Osteocyte (in vitro differentiated cells): ENCODE results near the gene ZFR. TPM values are rescaled to one million over a fixed set of nuclear protein-coding genes. Genes with fewer than 3 reads are reported as not detected.

Experiments
- DNase-seq: peaks from one replicate; pipeline ENCODE4 v3.0.0; 2021; ENCODE audit warnings: mixed read lengths; ENCODE audit not compliant: unreplicated experiment; ENCODE audit errors: extremely low spot score
- H3K27ac Mint-ChIP-seq: one replicate; pipeline ENCODE4 v1.8.0; 2021; ENCODE audit warnings: mild to moderate bottlenecking, mixed read lengths; ENCODE audit not compliant: unreplicated experiment
- H3K27me3 Mint-ChIP-seq: one replicate; pipeline ENCODE4 v1.8.0; 2021; ENCODE audit warnings: mixed read lengths; ENCODE audit not compliant: unreplicated experiment
- H3K36me3 Mint-ChIP-seq: one replicate; pipeline ENCODE4 v1.8.0; 2021; ENCODE audit warnings: mixed read lengths; ENCODE audit not compliant: unreplicated experiment
- H3K4me1 Mint-ChIP-seq: one replicate; pipeline ENCODE4 v1.8.0; 2021; ENCODE audit warnings: mixed read lengths; ENCODE audit not compliant: unreplicated experiment
- H3K4me3 Mint-ChIP-seq: one replicate; pipeline ENCODE4 v1.8.0; 2021; ENCODE audit warnings: mild to moderate bottlenecking, moderate library complexity, mixed read lengths; ENCODE audit not compliant: unreplicated experiment
- H3K9me3 Mint-ChIP-seq: one replicate; pipeline ENCODE4 v1.8.0; 2021; ENCODE audit warnings: mixed read lengths; ENCODE audit not compliant: unreplicated experiment
- total RNA-seq: library from RNA; stranded (reverse); gene quantifications from 2 replicates; pipeline ENCODE4 v1.2.1, GENCODE V29; 2021
- TF ChIP-seq, protein P1 (sequence below): fragments of 200-600 bp; sonication (generic); IDR thresholded peaks from 2 replicates; pipeline ENCODE4 v1.5.0; 2021; ENCODE audit warnings: antibody characterized with exemption, mild to moderate bottlenecking, moderate library complexity

The ZFR gene
- total RNA-seq, 1 donor from 2014 or later: 87.1 TPM

DNA sequence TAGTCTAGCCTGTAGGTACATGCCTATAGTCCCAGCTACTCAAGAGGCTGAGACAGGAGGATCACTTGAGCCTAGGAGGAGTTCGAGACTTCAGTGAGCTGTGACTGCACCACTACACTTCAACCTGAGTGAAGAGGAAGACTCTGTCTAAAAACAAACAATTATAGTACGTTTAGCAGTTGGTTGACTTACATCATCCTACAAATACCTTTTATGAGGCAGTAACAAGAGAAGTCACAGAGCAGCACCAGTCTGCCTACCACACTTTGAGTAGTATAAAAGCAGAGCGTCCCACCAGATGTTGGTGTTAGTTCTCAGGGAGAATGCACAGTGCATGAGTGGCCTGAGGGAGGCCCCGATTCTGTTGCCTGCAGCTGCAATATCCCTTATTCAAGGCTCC lies 16.1 kb downstream of the ZFR start:
- peaks cover 40% of the 10 kb centered on the region for H3K36me3 Mint-ChIP-seq
- TF ChIP-seq, protein P1, sequence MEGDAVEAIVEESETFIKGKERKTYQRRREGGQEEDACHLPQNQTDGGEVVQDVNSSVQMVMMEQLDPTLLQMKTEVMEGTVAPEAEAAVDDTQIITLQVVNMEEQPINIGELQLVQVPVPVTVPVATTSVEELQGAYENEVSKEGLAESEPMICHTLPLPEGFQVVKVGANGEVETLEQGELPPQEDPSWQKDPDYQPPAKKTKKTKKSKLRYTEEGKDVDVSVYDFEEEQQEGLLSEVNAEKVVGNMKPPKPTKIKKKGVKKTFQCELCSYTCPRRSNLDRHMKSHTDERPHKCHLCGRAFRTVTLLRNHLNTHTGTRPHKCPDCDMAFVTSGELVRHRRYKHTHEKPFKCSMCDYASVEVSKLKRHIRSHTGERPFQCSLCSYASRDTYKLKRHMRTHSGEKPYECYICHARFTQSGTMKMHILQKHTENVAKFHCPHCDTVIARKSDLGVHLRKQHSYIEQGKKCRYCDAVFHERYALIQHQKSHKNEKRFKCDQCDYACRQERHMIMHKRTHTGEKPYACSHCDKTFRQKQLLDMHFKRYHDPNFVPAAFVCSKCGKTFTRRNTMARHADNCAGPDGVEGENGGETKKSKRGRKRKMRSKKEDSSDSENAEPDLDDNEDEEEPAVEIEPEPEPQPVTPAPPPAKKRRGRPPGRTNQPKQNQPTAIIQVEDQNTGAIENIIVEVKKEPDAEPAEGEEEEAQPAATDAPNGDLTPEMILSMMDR: no peak
- H3K27me3 Mint-ChIP-seq: no peaks in the 10 kb centered on the region
- H3K9me3 Mint-ChIP-seq: peaks cover 4% of the 10 kb centered on the region
- DNase-seq: no peak
- H3K27ac Mint-ChIP-seq: no peak overlapping the region
- no peak overlapping the region for H3K4me3 Mint-ChIP-seq
- peaks cover 26% of the 10 kb centered on the region for H3K4me1 Mint-ChIP-seq

DNA sequence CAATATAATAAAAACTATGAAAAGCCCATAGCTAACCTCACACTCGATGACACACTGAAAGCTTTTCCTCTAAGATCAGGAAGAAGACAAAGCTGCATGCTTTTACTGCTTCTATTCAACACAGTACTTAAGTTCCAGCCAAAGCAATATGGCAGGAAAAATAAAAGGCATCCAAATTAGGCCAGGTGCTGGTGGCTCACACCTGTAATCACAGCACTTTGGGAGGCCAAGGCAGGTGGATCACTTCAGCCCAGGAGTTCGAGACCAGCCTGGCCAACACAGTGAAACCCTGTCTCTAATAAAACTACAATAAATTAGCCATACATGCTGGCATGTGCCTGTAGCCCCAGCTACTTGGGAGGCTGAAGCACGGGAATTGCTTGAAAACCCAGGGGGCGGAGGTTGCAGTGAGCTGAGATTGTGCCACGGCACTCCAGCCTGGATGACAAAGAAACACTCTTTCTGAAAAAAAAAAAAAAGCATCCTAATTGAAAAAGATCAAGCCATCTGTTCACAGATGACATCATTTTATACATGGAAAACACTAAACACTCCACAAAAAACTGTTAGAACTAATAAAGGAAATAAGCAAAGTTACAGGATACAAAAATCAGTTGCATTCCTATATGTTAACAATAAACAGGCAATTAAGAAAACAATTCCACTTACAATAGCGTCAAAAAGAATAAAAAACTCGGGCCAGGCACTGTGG lies 17.9 kb downstream of the ZFR start:
- peaks cover 4% of the 10 kb centered on the region for H3K9me3 Mint-ChIP-seq
- H3K4me1 Mint-ChIP-seq: peaks cover 30% of the 10 kb centered on the region
- TF ChIP-seq, protein P1: no peak
- no peak overlapping the region for H3K27ac Mint-ChIP-seq
- H3K4me3 Mint-ChIP-seq: no peak overlapping the region
- H3K27me3 Mint-ChIP-seq: no peaks in the 10 kb centered on the region
- H3K36me3 Mint-ChIP-seq: peaks cover 33% of the 10 kb centered on the region
- no peak for DNase-seq

DNA sequence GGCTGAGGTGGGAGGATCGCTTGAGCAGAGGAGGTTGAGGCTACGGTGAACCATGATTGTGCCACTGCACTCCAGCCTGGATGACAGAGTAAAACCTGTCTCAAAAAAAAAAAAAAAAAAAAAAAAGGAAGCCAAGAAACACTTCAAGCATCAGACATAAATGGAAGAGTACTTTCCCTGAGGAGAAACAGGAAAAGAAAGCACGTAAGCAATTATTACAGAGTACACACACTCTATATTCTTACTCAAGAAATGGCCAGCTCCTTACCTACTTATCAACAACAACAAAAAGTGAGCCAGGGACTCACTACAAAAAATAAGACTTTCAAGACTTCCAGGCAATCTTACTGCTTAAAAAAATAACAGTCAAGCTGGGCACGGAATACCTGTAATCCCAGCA lies 21.8 kb downstream of the ZFR start:
- no peak for DNase-seq
- Mint-ChIP-seq H3K4me3 (no peak overlapping the region), H3K9me3 (peaks cover 4% of the 10 kb centered on the region), H3K36me3 (peaks cover 33% of the 10 kb centered on the region), H3K27me3 (no peaks in the 10 kb centered on the region), H3K4me1 (peaks cover 30% of the 10 kb centered on the region), H3K27ac (no peak overlapping the region)
- TF ChIP-seq, protein P1: no peak

DNA sequence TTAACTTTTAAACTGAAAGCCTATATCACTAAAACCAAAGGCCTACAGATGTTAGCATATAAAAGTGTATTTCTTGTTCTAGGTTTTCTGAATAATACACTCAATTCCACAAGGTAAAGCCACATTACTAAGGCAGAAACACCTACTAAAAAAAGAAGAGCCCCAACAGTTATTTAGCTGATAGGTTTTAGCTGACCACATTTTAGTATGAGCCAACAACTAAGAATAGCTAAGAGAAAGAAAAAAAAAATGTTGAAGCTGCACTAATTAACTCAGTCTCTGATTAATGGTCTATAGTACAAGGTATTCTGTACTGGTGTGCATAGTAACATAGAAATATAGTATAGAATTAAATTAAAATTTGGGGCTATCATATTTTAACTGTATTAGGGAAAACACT lies 23.5 kb downstream of the ZFR start:
- TF ChIP-seq, protein P1: no peak
- no peak for DNase-seq
- Mint-ChIP-seq H3K36me3 (peaks cover 35% of the 10 kb centered on the region), H3K27ac (peak overlapping the region; percentile 10), H3K4me1 (peaks cover 28% of the 10 kb centered on the region), H3K4me3 (no peak overlapping the region), H3K27me3 (no peaks in the 10 kb centered on the region), H3K9me3 (peaks cover under 1% of the 10 kb centered on the region)

DNA sequence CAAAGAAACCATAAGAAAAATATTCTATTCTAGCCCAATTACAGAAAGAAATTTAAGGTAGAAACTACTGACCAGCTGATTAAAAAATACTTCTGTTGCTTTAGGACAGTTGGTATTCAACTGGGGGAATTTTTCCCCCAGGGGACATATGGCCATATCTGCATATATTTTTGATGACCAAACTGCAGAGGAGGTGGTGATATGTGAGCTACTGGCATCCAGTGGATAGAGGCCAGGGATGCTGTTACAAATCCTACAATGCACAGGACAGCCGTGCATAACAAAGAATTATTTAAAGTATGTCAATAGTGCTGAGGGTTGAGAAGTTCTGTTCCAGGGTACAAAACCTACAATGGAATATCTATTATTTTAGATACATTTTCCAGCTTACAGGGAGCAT lies 24.0 kb downstream of the ZFR start:
- peaks cover 28% of the 10 kb centered on the region for H3K4me1 Mint-ChIP-seq
- H3K36me3 Mint-ChIP-seq: peaks cover 39% of the 10 kb centered on the region
- no peak overlapping the region for H3K4me3 Mint-ChIP-seq
- TF ChIP-seq, protein P1: no peak
- DNase-seq: no peak
- H3K27ac Mint-ChIP-seq: peak overlapping the region; percentile 72
- no peaks in the 10 kb centered on the region for H3K27me3 Mint-ChIP-seq
- H3K9me3 Mint-ChIP-seq: no peaks in the 10 kb centered on the region
